Thyroid gland (tissue), 4 donors: ENCODE results near the gene HPCAL1. TPM values are rescaled to one million over a fixed set of nuclear protein-coding genes. Genes with fewer than 3 reads are reported as not detected.

Experiments used
- DNase-seq, 2 donors: peaks; one replicate each; pipeline ENCODE4 v3.0.0-alpha.2; 2019
- H3K27ac ChIP-seq, 3 donors: fragments of 200-600 bp; sonication (generic); 1 replicate in 2 of 3; 2 replicates in 1 of 3; pipeline ENCODE4 v1.5.1; 2016 to 2019; ENCODE audit warnings: mild to moderate bottlenecking in 1 of 3, moderate library complexity in 1 of 3
- H3K27me3 ChIP-seq: fragments of 200-600 bp; sonication (generic); one replicate; pipeline ENCODE4 v1.5.1; 2019
- H3K36me3 ChIP-seq, 2 donors: fragments of 200-600 bp; sonication (generic); one replicate each; pipeline ENCODE4 v1.5.1; 2016 to 2019
- H3K4me1 ChIP-seq, 2 donors: fragments of 200-600 bp; sonication (generic); one replicate each; pipeline ENCODE4 v1.5.1; 2017 to 2019
- H3K4me3 ChIP-seq, 3 donors: fragments of 200-600 bp; sonication (generic); replicated peaks in 1 of 3; 1 replicate in 2 of 3; 2 replicates in 1 of 3; pipeline ENCODE4 v1.5.1; 2016; ENCODE audit warnings: mild to moderate bottlenecking in 1 of 3
- H3K9me3 ChIP-seq: fragments of 200-600 bp; sonication (generic); one replicate; pipeline ENCODE4 v1.5.1; 2017
- POLR2A ChIP-seq, 2 donors: fragments of 450-650 bp; IDR thresholded peaks; one replicate each; pipeline ENCODE4 v1.6.1; 2017; ENCODE audit warnings: antibody characterized with exemption in 2 of 2, mild to moderate bottlenecking in 2 of 2, moderate library complexity in 1 of 2
- WGBS, 2 donors: methylation state at CpG; one replicate each; pipeline ENCODE4 v1.1.5; 2017; 5-methylcytosine and 5-hydroxymethylcytosine counted together
- intact Hi-C: fragments of 100-400 bp; cut with DNase I; formaldehyde crosslinking; loops from one replicate; pipeline ENCODE4 v1.15.1; 2023
- total RNA-seq, 4 donors: library from RNA; depleted of rRNA; stranded (reverse); fragments of >200 nt; gene quantifications; one replicate each; pipeline ENCODE4 v1.2.3, GENCODE V29; 2016
- TF ChIP-seq, protein P1 (sequence below), 6 experiments: fragments of 200-600 bp in 3 of 6; fragments of 450-650 bp in 3 of 6; sonication (generic) in 3 of 6; IDR thresholded peaks; one replicate each; pipeline ENCODE4 v1.5.1; 2016 to 2019; ENCODE audit warnings: antibody characterized with exemption in 6 of 6, mild to moderate bottlenecking in 2 of 6, inconsistent platforms in 1 of 6, moderate library complexity in 1 of 6

HPCAL1 gene
- total RNA-seq, 4 donors from 2014 or later, result 39.9 to 84.2 (median 64.8) TPM

DNA sequence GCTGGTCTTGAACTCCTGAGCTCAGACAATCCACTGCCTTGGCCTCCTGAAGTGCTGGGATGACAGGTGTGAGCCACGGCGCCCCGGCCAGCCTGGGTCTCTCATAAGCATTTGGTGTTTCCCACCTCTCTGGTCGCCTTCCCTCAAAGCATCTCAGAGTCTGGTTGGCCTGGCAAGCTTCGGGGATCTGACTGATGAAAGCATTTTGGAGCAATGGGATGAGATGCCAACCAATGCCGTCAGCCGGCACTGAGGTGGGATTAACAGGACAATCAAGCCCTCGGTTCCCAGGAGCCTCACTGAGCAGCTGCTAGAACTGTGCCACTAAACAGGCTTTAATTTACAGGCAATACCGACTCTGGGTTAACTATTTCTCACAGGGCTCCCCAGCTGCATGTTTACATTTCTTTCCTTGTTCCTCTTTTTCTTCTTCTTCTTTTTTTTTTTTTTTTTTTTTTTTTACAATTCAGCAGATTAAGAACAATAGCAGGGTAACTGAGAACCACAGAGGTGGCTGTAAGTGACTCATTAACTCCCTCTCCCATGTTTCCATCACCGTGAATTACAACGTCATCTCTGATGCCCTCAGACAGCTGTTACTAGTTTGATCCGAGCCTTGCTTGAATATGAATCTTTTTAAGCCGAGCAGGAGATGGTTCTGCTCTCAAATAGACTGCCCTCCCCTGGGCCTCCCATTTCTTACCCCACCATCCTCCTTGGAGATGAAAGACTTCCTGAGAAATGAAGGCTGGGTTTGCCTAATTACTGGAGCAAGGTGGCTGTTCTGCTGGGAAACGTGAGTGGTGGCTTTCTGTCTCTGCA is 107.5 kb downstream of the HPCAL1 start:
- H3K27ac ChIP-seq, result no peak overlapping the region
- peaks cover 14 to 59% of the 10 kb centered on the region in 2 donors for H3K4me1 ChIP-seq

DNA sequence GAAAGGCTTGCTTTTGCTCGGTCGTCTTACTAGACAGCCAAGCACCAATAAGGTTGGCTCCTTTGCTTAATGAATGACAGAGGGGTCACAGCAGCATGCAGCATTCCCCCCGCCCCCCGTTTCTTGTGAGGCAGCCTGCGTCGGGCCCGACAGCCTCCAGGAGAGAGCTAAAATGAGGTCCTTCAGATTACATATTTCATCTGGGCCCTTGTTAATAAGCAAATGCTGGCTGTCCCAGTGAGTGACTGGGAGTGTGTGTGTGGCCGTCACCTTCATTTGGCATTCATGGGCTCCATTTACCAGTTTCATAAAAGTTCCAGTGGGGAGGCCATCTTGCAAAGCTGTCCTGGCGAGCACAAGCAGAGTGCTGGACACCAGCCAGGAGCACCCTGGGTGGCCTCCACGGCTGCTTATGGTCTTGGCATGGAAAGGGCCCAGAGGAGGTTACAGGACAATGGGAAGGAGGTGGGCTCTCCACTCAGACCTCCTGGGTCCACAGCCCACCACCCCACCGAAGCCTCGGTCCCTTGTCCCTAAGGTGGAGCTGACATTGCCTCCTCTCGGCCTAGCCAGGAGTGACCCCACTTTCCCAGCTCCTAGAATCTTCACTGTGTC is 108.2 kb downstream of the HPCAL1 start:
- H3K4me3 ChIP-seq, result no peak overlapping the region
- DNase-seq, result no peak
- H3K27ac ChIP-seq, result no peak overlapping the region
- intact Hi-C loops, result no loop called here
- no peaks in the 10 kb centered on the region for H3K27me3 ChIP-seq
- WGBS, 2 donors, result 82 to 88% methylated on average over 13 of the region's 13 CpGs
- TF ChIP-seq, protein P1, sequence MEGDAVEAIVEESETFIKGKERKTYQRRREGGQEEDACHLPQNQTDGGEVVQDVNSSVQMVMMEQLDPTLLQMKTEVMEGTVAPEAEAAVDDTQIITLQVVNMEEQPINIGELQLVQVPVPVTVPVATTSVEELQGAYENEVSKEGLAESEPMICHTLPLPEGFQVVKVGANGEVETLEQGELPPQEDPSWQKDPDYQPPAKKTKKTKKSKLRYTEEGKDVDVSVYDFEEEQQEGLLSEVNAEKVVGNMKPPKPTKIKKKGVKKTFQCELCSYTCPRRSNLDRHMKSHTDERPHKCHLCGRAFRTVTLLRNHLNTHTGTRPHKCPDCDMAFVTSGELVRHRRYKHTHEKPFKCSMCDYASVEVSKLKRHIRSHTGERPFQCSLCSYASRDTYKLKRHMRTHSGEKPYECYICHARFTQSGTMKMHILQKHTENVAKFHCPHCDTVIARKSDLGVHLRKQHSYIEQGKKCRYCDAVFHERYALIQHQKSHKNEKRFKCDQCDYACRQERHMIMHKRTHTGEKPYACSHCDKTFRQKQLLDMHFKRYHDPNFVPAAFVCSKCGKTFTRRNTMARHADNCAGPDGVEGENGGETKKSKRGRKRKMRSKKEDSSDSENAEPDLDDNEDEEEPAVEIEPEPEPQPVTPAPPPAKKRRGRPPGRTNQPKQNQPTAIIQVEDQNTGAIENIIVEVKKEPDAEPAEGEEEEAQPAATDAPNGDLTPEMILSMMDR (IDR thresholded peaks at IDR 0.05), result no peak
- no peak for TF ChIP-seq POLR2A (IDR thresholded peaks at IDR 0.05)
- peaks cover 13 to 52% of the 10 kb centered on the region in 2 donors for H3K4me1 ChIP-seq
- no peaks in the 10 kb centered on the region for H3K36me3 ChIP-seq
- H3K9me3 ChIP-seq, result no peaks in the 10 kb centered on the region

More for the DNA sequence above, 107.5 kb downstream of the HPCAL1 start:
- no peak for TF ChIP-seq POLR2A (IDR thresholded peaks at IDR 0.05)
- TF ChIP-seq, protein P1 (IDR thresholded peaks at IDR 0.05), result no peak
- Histone ChIP-seq H3K27me3 (no peaks in the 10 kb centered on the region), H3K4me3 (no peak overlapping the region), H3K36me3 (no peaks in the 10 kb centered on the region), H3K9me3 (no peaks in the 10 kb centered on the region)
- DNase-seq, result no peak
- intact Hi-C loops, result no loop called here
- 86 to 90% methylated on average over 14 of the region's 14 CpGs for WGBS, 2 donors

DNA sequence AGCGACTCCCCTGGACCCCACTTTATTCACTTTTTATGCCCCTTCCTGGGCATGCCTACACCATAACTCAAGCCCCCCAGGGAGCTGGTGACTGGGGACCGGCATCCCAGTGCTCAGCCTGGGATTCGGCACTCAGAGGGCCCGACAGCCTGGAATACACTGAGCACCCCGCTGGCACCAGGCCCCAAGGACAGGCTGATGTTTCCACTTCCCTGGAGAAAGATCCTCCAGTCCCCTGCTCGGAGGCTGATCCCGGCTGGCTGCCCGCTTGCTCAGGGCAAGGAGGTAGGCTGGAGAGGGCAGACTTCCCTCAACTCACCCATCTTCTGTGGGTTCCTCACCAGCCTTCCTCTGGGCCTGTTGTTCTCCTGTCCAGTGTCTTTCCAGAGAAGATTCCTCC is 108.9 kb downstream of the HPCAL1 start:
- 81 to 96% methylated on average over 7 to 8 of the region's 8 CpGs for WGBS, 2 donors
- no peaks in the 10 kb centered on the region for H3K36me3 ChIP-seq
- TF ChIP-seq, protein P1 (IDR thresholded peaks at IDR 0.05), result no peak
- TF ChIP-seq POLR2A (IDR thresholded peaks at IDR 0.05), result no peak
- no peaks in the 10 kb centered on the region for H3K27me3 ChIP-seq
- no peak overlapping the region for H3K27ac ChIP-seq
- H3K9me3 ChIP-seq, result no peaks in the 10 kb centered on the region
- intact Hi-C loops, result no loop called here
- H3K4me1 ChIP-seq, result peaks cover 13 to 46% of the 10 kb centered on the region in 2 donors
- no peak for DNase-seq
- no peak overlapping the region for H3K4me3 ChIP-seq

DNA sequence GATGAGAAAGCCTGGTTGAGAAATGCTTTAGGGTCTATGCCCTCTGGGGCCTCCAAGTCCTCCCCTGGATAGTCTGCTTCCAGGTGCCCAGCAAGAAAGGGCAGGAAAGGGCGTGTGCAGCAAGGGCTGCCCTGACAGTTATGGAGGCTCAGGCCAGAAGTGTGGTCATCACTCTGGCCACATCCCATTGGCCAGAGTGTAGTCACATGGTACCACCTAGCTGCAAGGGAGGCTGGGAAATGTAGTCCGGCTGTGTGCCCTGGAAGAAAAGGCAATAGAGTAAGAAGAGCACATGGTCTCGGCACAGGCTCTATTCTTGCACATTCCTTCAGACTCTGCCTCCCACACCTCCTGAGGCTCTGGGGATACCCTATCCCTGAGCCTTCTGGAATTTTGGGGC is 109.7 kb downstream of the HPCAL1 start:
- no peak for DNase-seq
- intact Hi-C loops, result no loop called here
- 100% methylated on average over 3 of the region's 3 CpGs for WGBS, 2 donors
- Histone ChIP-seq H3K9me3 (no peaks in the 10 kb centered on the region), H3K4me1 (peaks cover 8 to 41% of the 10 kb centered on the region in 2 donors), H3K4me3 (no peak overlapping the region), H3K36me3 (no peaks in the 10 kb centered on the region), H3K27ac (no peak overlapping the region), H3K27me3 (no peaks in the 10 kb centered on the region)
- TF ChIP-seq POLR2A (IDR thresholded peaks at IDR 0.05), result no peak
- TF ChIP-seq, protein P1 (IDR thresholded peaks at IDR 0.05), result no peak

DNA sequence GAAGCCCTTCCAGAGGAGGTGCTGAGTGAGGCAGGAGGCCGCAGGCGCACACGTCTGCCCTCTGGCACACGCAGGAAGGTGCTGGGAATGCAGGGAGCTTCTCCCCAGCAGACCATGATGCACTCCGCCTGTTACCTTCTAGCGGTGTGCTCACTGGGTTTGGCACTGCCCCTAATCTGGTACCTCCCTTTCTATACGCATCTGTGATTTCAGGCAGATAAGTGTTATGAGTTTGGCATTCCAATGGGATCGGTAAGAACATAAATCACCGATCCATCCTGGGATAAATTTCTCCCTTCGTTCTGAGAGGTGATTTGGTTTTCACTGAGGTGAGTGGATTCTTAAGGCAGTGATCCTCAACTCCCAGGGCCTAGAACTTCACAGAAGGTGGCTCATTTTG is 110.8 kb downstream of the HPCAL1 start:
- no peaks in the 10 kb centered on the region for H3K27me3 ChIP-seq
- DNase-seq, result no peak
- no peaks in the 10 kb centered on the region for H3K9me3 ChIP-seq
- intact Hi-C loops, result no loop called here
- H3K4me3 ChIP-seq, result no peak overlapping the region
- H3K36me3 ChIP-seq, result no peaks in the 10 kb centered on the region
- H3K27ac ChIP-seq, result no peak overlapping the region
- H3K4me1 ChIP-seq, result peaks cover 0 to 32% of the 10 kb centered on the region in 2 donors
- TF ChIP-seq, protein P1 (IDR thresholded peaks at IDR 0.05), result no peak
- TF ChIP-seq POLR2A (IDR thresholded peaks at IDR 0.05), result no peak
- 84 to 87% methylated on average over 10 of the region's 10 CpGs for WGBS, 2 donors
